WERI-Rb-1 (cell line): Measurements from ENCODE around the gene TAF11L3.
"Not testable (repeated sequence)": the region's sequence is repeated elsewhere in the genome, so short reads cannot be mapped to it uniquely, and the experiment has no call there.

Experiments used
- DNase-seq: peaks from one replicate; pipeline ENCODE4 v3.0.0-alpha.2; 2020
- H3K27ac ChIP-seq: fragments of 250-450 bp; sonication (Bioruptor Pico); 2 replicates; pipeline ENCODE4 v1.5.1; 2020; ENCODE audit warnings: mild to moderate bottlenecking, moderate library complexity
- H3K27me3 ChIP-seq: fragments of 250-450 bp; sonication (Bioruptor Pico); 2 replicates; pipeline ENCODE4 v1.5.1; 2021; ENCODE audit warnings: mild to moderate bottlenecking, low read depth, moderate library complexity; ENCODE audit not compliant: insufficient read depth, severe bottlenecking
- H3K36me3 ChIP-seq: fragments of 250-450 bp; sonication (Bioruptor Pico); 2 replicates; pipeline ENCODE4 v1.5.1; 2020; ENCODE audit warnings: mild to moderate bottlenecking, moderate library complexity
- H3K4me3 ChIP-seq: 2 replicates; pipeline ENCODE4 v1.5.1; 2011; ENCODE audit warnings: low read depth, mild to moderate bottlenecking, control low read depth, low read length
- H3K9me3 ChIP-seq: fragments of 250-450 bp; sonication (Bioruptor Pico); 2 replicates; pipeline ENCODE4 v1.5.1; 2021; ENCODE audit warnings: mild to moderate bottlenecking, moderate library complexity; ENCODE audit not compliant: severe bottlenecking
- TF ChIP-seq, protein P1 (sequence below): IDR thresholded peaks from 2 replicates; pipeline ENCODE4 v1.5.1; 2011; ENCODE audit warnings: low read depth, mild to moderate bottlenecking, control low read depth, inconsistent platforms, low read length

Gene TAF11L3

DNA sequence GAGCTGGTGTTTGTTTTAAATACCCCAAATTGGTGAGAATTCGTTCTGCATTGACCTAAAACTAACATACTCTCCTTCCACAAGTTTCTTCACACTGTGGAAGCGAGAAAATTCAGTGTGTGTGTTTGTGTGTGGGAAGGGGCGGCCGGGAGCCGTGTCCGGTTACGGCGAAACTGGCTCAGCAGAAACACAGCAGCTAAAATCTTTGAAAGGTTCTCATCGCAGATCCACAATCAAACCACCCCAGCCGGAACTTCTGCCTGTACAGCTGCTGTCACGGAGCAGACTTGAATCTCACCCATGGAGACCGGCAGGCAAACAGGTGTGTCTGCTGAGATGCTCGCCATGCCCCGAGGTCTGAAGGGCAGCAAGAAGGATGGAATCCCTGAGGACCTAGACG lies at the start of gene TAF11L3:
TAF11L3 (plus strand) TSS at position 301 of the 400 bp plus-strand sequence.
- H3K4me3 ChIP-seq, DNase-seq, H3K9me3 ChIP-seq, H3K36me3 ChIP-seq, H3K27ac ChIP-seq, H3K27me3 ChIP-seq: not testable (repeated sequence)

DNA sequence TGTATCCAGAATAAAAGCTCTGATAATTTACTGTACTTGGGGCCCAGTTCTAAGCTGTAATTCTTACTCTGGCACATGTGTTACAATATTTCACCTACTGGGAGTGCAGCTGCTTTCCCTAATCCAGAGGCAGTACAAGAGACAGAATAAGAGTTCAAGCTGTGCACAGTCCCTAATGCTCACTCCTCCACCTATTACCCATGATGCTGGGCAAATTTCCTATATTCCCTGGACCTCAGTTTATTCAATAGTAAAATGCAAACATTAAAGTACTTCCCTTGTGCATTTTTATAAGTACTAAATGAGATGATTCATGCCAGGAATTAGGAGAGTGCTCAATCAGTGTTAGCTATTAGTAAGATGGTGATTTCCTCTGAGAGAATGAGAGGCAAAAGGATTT lies 48.1 kb upstream of the TAF11L3 start:
- Histone ChIP-seq H3K27ac (no peak overlapping the region), H3K36me3 (no peaks in the 10 kb centered on the region), H3K4me3 (no peak overlapping the region), H3K9me3 (no peaks in the 10 kb centered on the region), H3K27me3 (no peaks in the 10 kb centered on the region)
- TF ChIP-seq, protein P1, sequence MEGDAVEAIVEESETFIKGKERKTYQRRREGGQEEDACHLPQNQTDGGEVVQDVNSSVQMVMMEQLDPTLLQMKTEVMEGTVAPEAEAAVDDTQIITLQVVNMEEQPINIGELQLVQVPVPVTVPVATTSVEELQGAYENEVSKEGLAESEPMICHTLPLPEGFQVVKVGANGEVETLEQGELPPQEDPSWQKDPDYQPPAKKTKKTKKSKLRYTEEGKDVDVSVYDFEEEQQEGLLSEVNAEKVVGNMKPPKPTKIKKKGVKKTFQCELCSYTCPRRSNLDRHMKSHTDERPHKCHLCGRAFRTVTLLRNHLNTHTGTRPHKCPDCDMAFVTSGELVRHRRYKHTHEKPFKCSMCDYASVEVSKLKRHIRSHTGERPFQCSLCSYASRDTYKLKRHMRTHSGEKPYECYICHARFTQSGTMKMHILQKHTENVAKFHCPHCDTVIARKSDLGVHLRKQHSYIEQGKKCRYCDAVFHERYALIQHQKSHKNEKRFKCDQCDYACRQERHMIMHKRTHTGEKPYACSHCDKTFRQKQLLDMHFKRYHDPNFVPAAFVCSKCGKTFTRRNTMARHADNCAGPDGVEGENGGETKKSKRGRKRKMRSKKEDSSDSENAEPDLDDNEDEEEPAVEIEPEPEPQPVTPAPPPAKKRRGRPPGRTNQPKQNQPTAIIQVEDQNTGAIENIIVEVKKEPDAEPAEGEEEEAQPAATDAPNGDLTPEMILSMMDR = no peak
- DNase-seq = no peak

DNA sequence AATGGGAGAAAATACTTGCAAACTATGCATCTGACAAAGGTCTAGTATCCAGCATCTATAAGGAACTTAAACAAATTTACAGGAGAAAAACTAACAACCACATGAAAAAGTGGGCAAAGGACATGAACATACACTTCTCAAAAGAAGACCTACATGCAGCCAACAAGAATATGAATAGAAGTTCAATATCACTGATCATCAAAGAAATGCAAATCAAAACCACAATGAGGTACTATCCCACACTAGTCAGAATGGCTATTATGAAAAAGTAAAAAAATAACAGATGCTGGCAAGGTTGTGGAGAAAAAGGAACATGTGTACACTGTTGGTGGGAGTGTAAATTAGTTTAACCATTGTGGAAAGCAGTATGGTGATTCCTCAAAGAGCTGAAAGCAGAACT lies 43.1 kb upstream of the TAF11L3 start:
- H3K27me3 ChIP-seq, H3K9me3 ChIP-seq: not testable (repeated sequence)

DNA sequence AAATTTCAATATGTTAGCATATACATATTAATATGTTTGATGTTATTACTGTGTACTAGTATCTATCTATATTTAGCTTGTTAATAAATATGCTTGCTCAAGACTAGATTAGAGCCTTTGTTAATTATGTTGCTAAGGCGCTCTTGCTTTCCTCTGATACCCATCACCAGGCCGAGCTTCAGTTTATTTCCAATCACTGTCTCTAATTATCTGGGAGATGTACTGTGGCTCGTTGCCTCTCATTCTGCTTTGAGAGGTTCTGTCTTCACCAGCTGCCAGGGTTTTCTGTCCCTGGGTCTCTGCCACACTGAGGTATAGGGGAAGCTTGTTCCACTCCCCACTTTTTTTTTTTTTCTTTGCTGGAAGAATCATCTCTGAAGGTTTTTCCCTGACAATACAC lies 41.1 kb upstream of the TAF11L3 start:
- no peaks in the 10 kb centered on the region for H3K9me3 ChIP-seq
- H3K36me3 ChIP-seq = no peaks in the 10 kb centered on the region
- H3K27ac ChIP-seq = no peak overlapping the region
- TF ChIP-seq, protein P1 = no peak
- no peak overlapping the region for H3K4me3 ChIP-seq
- DNase-seq = no peak
- H3K27me3 ChIP-seq = no peaks in the 10 kb centered on the region

More for the DNA sequence above, 43.1 kb upstream of the TAF11L3 start:
- not testable (repeated sequence) for DNase-seq, H3K36me3 ChIP-seq, H3K27ac ChIP-seq, H3K4me3 ChIP-seq

DNA sequence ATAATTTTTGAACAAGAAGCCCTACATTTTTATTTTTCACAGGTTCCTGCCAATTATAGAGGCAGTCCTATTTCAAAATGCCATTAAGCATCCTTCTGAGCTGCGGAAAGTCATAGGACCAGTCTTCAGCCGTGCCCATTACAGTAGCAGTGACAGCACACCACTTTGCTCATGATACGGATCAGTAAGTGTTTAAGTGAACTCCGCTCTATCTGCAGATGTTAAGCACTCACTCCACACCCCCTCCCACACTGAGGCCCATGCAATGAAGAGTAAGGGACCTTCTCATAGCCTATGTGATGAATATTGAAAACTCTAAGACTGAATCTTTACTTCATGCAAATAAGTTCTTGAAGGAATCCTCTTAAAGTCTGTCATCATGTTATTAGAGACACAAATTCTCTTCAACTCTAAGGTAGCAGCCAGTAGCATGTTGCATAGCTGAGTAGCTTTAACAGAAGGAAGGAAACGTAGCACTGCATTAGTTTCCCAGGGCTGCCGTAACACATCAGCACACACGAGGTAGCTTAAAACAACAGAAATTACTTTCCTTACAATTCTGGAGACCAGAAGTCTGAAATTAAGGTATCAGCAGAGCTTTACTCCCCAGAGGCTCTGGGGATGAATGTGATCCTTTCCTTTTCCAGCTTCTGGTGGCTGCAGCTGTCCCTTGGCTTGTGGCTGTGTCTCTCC lies 40.4 kb upstream of the TAF11L3 start:
- DNase-seq = no peak
- H3K27me3 ChIP-seq = no peaks in the 10 kb centered on the region
- no peak overlapping the region for H3K27ac ChIP-seq
- H3K9me3 ChIP-seq = no peaks in the 10 kb centered on the region
- no peak overlapping the region for H3K4me3 ChIP-seq
- no peaks in the 10 kb centered on the region for H3K36me3 ChIP-seq
- TF ChIP-seq, protein P1 = no peak

DNA sequence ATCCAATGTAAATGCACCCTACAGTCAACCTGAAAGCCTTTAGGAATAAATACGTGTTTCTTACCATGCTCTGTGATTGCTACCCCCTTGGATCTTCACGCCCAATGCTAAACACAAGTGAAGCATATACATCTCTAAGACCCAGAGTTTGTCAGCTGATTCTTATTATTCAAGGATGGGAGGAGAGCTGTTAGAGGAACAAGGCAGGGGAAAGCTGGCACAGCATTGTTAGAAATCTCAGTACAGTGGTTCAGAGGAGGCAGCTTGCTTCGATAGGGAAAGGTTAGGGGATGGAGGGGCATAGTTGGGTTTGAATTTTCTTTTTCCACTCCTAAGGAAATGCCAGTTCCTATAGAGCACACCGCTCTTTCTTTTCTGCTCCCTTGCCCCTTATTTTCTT lies 36.8 kb upstream of the TAF11L3 start:
- TF ChIP-seq, protein P1 = no peak
- no peaks in the 10 kb centered on the region for H3K36me3 ChIP-seq
- no peaks in the 10 kb centered on the region for H3K27me3 ChIP-seq
- no peak overlapping the region for H3K4me3 ChIP-seq
- H3K9me3 ChIP-seq = no peaks in the 10 kb centered on the region
- DNase-seq = no peak
- H3K27ac ChIP-seq = no peak overlapping the region

DNA sequence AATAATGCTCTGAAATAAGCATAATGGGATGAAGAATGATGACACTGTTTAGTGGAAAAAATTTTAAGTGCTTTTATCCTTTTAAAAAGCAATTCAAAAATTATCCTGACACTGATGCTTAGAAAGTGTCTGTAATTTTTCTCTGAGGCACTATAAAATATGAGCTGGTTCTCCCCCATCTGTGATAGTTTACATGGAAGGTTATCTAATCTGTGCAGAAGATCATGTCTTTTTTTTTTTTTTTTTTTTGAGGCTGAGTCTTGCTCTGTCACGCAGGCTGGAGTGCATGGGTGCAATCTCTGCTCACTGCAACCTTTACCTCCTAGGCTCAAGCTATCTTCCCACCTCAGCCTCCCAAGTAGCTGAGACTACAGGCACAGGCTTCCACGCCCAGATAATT lies 35.4 kb upstream of the TAF11L3 start:
- Histone ChIP-seq H3K27me3 (no peaks in the 10 kb centered on the region), H3K27ac (no peak overlapping the region), H3K4me3 (no peak overlapping the region), H3K36me3 (no peaks in the 10 kb centered on the region), H3K9me3 (no peaks in the 10 kb centered on the region)
- no peak for DNase-seq
- TF ChIP-seq, protein P1 = no peak

DNA sequence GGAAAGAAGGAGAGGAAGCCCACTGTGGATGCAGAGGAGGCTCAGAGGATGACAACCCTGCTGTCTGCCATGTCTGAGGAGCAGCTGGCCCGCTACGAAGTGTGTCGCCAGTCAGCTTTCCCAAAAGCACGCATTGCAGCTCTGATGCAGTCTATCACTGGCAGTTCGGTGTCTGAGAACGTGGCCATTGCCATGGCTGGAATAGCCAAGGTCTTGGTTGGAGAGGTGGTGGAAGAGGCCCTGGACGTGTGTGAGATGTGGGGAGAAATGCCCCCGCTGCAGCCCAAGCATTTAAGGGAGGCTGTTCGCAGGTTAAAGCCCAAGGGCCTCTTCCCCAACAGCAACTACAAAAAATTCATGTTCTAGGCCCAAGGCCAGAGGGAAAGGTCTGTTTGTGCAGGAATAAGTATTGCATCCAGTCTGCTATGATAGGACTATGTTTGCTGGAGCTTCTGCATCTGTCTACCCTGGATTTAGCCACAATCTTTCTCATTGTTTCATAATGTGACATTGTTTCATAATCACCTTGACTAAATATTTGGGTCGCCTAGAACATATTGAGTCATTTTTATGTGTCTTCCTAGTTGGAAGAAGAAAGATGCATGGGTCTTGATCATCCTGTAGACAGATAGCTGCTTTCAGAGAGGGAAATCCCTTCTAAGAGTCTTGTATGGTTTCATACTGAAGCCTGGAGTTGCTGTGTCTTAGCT lies 31.5 kb upstream of the TAF11L3 start:
- H3K9me3 ChIP-seq, DNase-seq, H3K4me3 ChIP-seq, H3K36me3 ChIP-seq, H3K27me3 ChIP-seq, H3K27ac ChIP-seq: not testable (repeated sequence)
